ENCODE data around the gene LPCAT2. TPM values are rescaled to one million over a fixed set of nuclear protein-coding genes. Genes with fewer than 3 reads are reported as not detected.

The LPCAT2 gene
- polyA plus RNA-seq, 1 donor from 2014 or later: 0.59 TPM

GRCh38 chr16:55471448-55472097 is 37.3 kb upstream of the LPCAT2 start:
- H4K20me1 ChIP-seq (ENCODE audit: insufficient read depth): no peaks in the 10 kb centered on the region
- no peaks in the 10 kb centered on the region for H3K9me3 ChIP-seq (ENCODE audit: low read length)
- H3F3A ChIP-seq (ENCODE audit: insufficient read depth, low read length, poor library complexity, severe bottlenecking): no peaks in the 10 kb centered on the region
- no peak overlapping the region for H3K4me2 ChIP-seq (ENCODE audit: low read length)
- no peaks in the 10 kb centered on the region for H3K36me3 ChIP-seq (ENCODE audit: insufficient read depth, low read length)
- TF ChIP-seq SMC3 (conservative IDR thresholded peaks at IDR 0.05; ENCODE audit: poor library complexity): no peak
- TF ChIP-seq MXI1 (conservative IDR thresholded peaks at IDR 0.05; ENCODE audit: poor library complexity, severe bottlenecking): no peak
- no peak for TF ChIP-seq EP300 (conservative IDR thresholded peaks at IDR 0.05; ENCODE audit: poor library complexity, severe bottlenecking)
- TF ChIP-seq TAF1 (IDR thresholded peaks at IDR 0.05; ENCODE audit: low read depth): no peak
- TF ChIP-seq REST (IDR thresholded peaks at IDR 0.05; ENCODE audit: borderline replicate concordance): no peak
- no peak for TF ChIP-seq RAD21 (conservative IDR thresholded peaks at IDR 0.05)
- no peak for TF ChIP-seq CTCF (IDR thresholded peaks at IDR 0.05; ENCODE audit: poor library complexity, severe bottlenecking)
- TF ChIP-seq POLR2AphosphoS5 (IDR thresholded peaks at IDR 0.05): no peak
- H3K27me3 ChIP-seq (ENCODE audit: insufficient read depth, low read depth, low read length): no peaks in the 10 kb centered on the region
- no peaks in the 10 kb centered on the region for H3K9me2 ChIP-seq (ENCODE audit: insufficient read depth, low read length)
- no peaks in the 10 kb centered on the region for H3K79me2 ChIP-seq (replicated peaks; ENCODE audit: insufficient read depth, low read length)
- H3K4me3 ChIP-seq (ENCODE audit: low read length): no peak overlapping the region
- no peak overlapping the region for H3K9ac ChIP-seq (ENCODE audit: low read length)
- no peak overlapping the region for H2AFZ ChIP-seq (ENCODE audit: low read depth, low read length)
- H3K27ac ChIP-seq (ENCODE audit: low read length): no peak overlapping the region

GRCh38 chr16:55473587-55473986 is 35.3 kb upstream of the LPCAT2 start:
- no peaks in the 10 kb centered on the region for H3K9me3 ChIP-seq (ENCODE audit: low read length)

More at GRCh38 chr16:55473587-55473986, 35.3 kb upstream of the LPCAT2 start:
- Histone ChIP-seq H3K9ac (ENCODE audit: low read length) (no peak overlapping the region), H3K27ac (ENCODE audit: low read length) (no peak overlapping the region), H3K79me2 (replicated peaks; ENCODE audit: insufficient read depth, low read length) (no peaks in the 10 kb centered on the region), H3K27me3 (ENCODE audit: insufficient read depth, low read depth, low read length) (peaks cover 5% of the 10 kb centered on the region), H2AFZ (ENCODE audit: low read depth, low read length) (no peak overlapping the region), H3K36me3 (ENCODE audit: insufficient read depth, low read length) (no peaks in the 10 kb centered on the region), H3K4me3 (ENCODE audit: low read length) (no peak overlapping the region), H3K4me2 (ENCODE audit: low read length) (no peak overlapping the region), H3F3A (ENCODE audit: insufficient read depth, low read length, poor library complexity, severe bottlenecking) (no peaks in the 10 kb centered on the region), H3K9me2 (ENCODE audit: insufficient read depth, low read length) (no peaks in the 10 kb centered on the region), H4K20me1 (ENCODE audit: insufficient read depth) (no peaks in the 10 kb centered on the region)
- TF ChIP-seq EP300 (conservative IDR thresholded peaks at IDR 0.05; ENCODE audit: poor library complexity, severe bottlenecking) (no peak), REST (IDR thresholded peaks at IDR 0.05; ENCODE audit: borderline replicate concordance) (no peak), POLR2AphosphoS5 (IDR thresholded peaks at IDR 0.05) (no peak), EZH2 (IDR thresholded peaks at IDR 0.05; ENCODE audit: borderline replicate concordance, insufficient read depth, low read length, poor library complexity, severe bottlenecking) (no peak), TAF1 (IDR thresholded peaks at IDR 0.05; ENCODE audit: low read depth) (no peak), MXI1 (conservative IDR thresholded peaks at IDR 0.05; ENCODE audit: poor library complexity, severe bottlenecking) (no peak), CTCF (IDR thresholded peaks at IDR 0.05; ENCODE audit: poor library complexity, severe bottlenecking) (no peak), SMC3 (conservative IDR thresholded peaks at IDR 0.05; ENCODE audit: poor library complexity) (no peak), RAD21 (conservative IDR thresholded peaks at IDR 0.05) (no peak)

Measured in neural cell (in vitro differentiated cells).